GM18951 (cell line): Measurements from ENCODE around the gene KCNN3.

Source experiments
- POLR2A ChIP-seq: IDR thresholded peaks from 4 replicates; pipeline ENCODE4 v1.6.1; 2011; ENCODE audit warnings: mild to moderate bottlenecking; ENCODE audit not compliant: insufficient read length, insufficient read depth; ENCODE audit errors: extremely low read depth
- in situ Hi-C: fragments of 300-500 bp; cut with MboI; formaldehyde crosslinking; loops from one replicate; pipeline ENCODE4 v1.12.0; 2022; ENCODE audit warnings: low sequenced_read_pairs, mixed read lengths, inconsistent platforms; ENCODE audit not compliant: unreplicated experiment

The KCNN3 gene

GRCh38 chr1:154837672-154838171, 32.4 kb downstream of the KCNN3 start:
- no peak for TF ChIP-seq POLR2A
- in situ Hi-C loops, result no loop called here

GRCh38 chr1:154837034-154837671, 32.9 kb downstream of the KCNN3 start:
- in situ Hi-C loops, result no loop called here
- TF ChIP-seq POLR2A, result no peak

- TF ChIP-seq POLR2A, result no peak
- in situ Hi-C loops, result no loop called here
Observed at GRCh38 chr1:154835531-154836324, 34.4 kb downstream of the KCNN3 start.

- TF ChIP-seq POLR2A, result no peak
- in situ Hi-C loops, result no loop called here
Observed at GRCh38 chr1:154833841-154834240, 36.2 kb downstream of the KCNN3 start.

GRCh38 chr1:154833209-154833608, 36.9 kb downstream of the KCNN3 start:
- no peak for TF ChIP-seq POLR2A
- in situ Hi-C loops, result no loop called here

GRCh38 chr1:154832384-154832783, 37.7 kb downstream of the KCNN3 start:
- no peak for TF ChIP-seq POLR2A
- in situ Hi-C loops, result no loop called here

- TF ChIP-seq POLR2A, result no peak
- in situ Hi-C loops, result no loop called here
Observed at GRCh38 chr1:154831462-154831861, 38.6 kb downstream of the KCNN3 start.

- no peak for TF ChIP-seq POLR2A
- in situ Hi-C loops, result no loop called here
Observed at GRCh38 chr1:154829062-154829461, 41.0 kb downstream of the KCNN3 start.

- in situ Hi-C loops, result no loop called here
- TF ChIP-seq POLR2A, result no peak
Observed at GRCh38 chr1:154824179-154825000, 45.7 kb downstream of the KCNN3 start.

GRCh38 chr1:154822717-154823116, 47.4 kb downstream of the KCNN3 start:
- in situ Hi-C loops, result no loop called here
- TF ChIP-seq POLR2A, result no peak

GRCh38 chr1:154822233-154822632, 47.8 kb downstream of the KCNN3 start:
- in situ Hi-C loops, result no loop called here

GRCh38 chr1:154821083-154821482, 49.0 kb downstream of the KCNN3 start:
- in situ Hi-C loops, result no loop called here
- TF ChIP-seq POLR2A, result no peak

More at GRCh38 chr1:154822233-154822632, 47.8 kb downstream of the KCNN3 start:
- no peak for TF ChIP-seq POLR2A

- in situ Hi-C loops, result no loop called here
- TF ChIP-seq POLR2A, result no peak
Observed at GRCh38 chr1:154820646-154821045, 49.4 kb downstream of the KCNN3 start.
